Common myeloid progenitor, CD34-positive (primary cell): ENCODE data around the gene TIMMDC1.

Source experiments
- CTCF ChIA-PET: fragments of 350-600 bp; sonication (Branson Sonifier 250); formaldehyde crosslinking; loops from one replicate; lab custom pipeline; 2021; ENCODE audit warnings: antibody characterized with exemption; lab: Charles Lee
- POLR2A ChIA-PET: fragments of 350-600 bp; sonication (Branson Sonifier 250); formaldehyde crosslinking; loops from one replicate; lab custom pipeline; 2021; ENCODE audit warnings: antibody characterized with exemption; lab: Charles Lee
- DNase-seq, 3 donors: peaks; one replicate each; pipeline versions ENCODE4 v3.0.0 to v3.0.0-alpha.2; 2013
- H3K27ac ChIP-seq, 2 experiments: 1 replicate in 1 of 2; 2 replicates in 1 of 2; pipeline ENCODE4 v1.7.0; 2013; ENCODE audit warnings: inconsistent platforms in 2 of 2, low read length in 2 of 2, mild to moderate bottlenecking in 2 of 2, low read depth in 1 of 2, moderate library complexity in 1 of 2; ENCODE audit not compliant: severe bottlenecking in 2 of 2, insufficient read depth in 1 of 2, poor library complexity in 1 of 2
- H3K27me3 ChIP-seq, 5 experiments: replicated peaks in 2 of 5; 1 replicate in 3 of 5; 2 replicates in 2 of 5; pipeline versions ENCODE4 v1.6.1 to v1.7.0; 2013; ENCODE audit warnings: low read length in 4 of 5, mild to moderate bottlenecking in 2 of 5, moderate library complexity in 2 of 5, inconsistent platforms in 1 of 5; ENCODE audit not compliant: insufficient read depth in 5 of 5, control insufficient read depth in 4 of 5
- H3K36me3 ChIP-seq, 4 experiments: 1 replicate in 2 of 4; 2 replicates in 2 of 4; pipeline versions ENCODE4 v1.6.1 to v1.7.0; 2013; ENCODE audit warnings: low read length in 3 of 4, control low read depth in 1 of 4, mild to moderate bottlenecking in 1 of 4; ENCODE audit not compliant: control insufficient read depth in 4 of 4, insufficient read depth in 4 of 4
- H3K4me1 ChIP-seq, 4 experiments: 1 replicate in 3 of 4; 2 replicates in 1 of 4; pipeline versions ENCODE4 v1.6.1 to v1.7.1; 2013; ENCODE audit warnings: low read length in 3 of 4, mild to moderate bottlenecking in 3 of 4, control low read depth in 1 of 4, inconsistent platforms in 1 of 4, moderate library complexity in 1 of 4; ENCODE audit not compliant: control insufficient read depth in 4 of 4, insufficient read depth in 4 of 4; ENCODE audit errors: control extremely low read depth in 1 of 4
- H3K4me3 ChIP-seq, 7 experiments: 1 replicate in 4 of 7; 2 replicates in 3 of 7; pipeline versions ENCODE4 v1.5.1 to v1.7.0; 2013; ENCODE audit warnings: mild to moderate bottlenecking in 7 of 7, low read length in 6 of 7, moderate library complexity in 6 of 7, inconsistent platforms in 2 of 7, low read depth in 2 of 7, control low read depth in 1 of 7; ENCODE audit not compliant: insufficient read depth in 4 of 7, control insufficient read depth in 1 of 7; ENCODE audit errors: extremely low read depth in 1 of 7
- H3K9me3 ChIP-seq, 5 experiments: 1 replicate in 4 of 5; 2 replicates in 1 of 5; pipeline versions ENCODE4 v1.6.1 to v1.7.1; 2013; ENCODE audit warnings: low read length in 4 of 5, mild to moderate bottlenecking in 2 of 5, inconsistent platforms in 1 of 5, low read depth in 1 of 5, moderate library complexity in 1 of 5; ENCODE audit not compliant: control insufficient read depth in 4 of 5, insufficient read depth in 2 of 5; ENCODE audit errors: control extremely low read depth in 1 of 5
- WGBS: methylation state at CpG from one replicate; pipeline ENCODE4 v1.1.5; 2013; ENCODE audit not compliant: insufficient coverage; 5-methylcytosine and 5-hydroxymethylcytosine counted together

Gene TIMMDC1

GRCh38 chr3:119508172-119508845, 10.0 kb downstream of the TIMMDC1 start:
- H3K4me3 ChIP-seq = peak overlapping the region in 2 of 7 experiments; percentile 34 to 42
- H3K4me1 ChIP-seq = peaks cover 11 to 29% (median 21%) of the 10 kb centered on the region in 4 experiments
- WGBS = 0% methylated on average over 1 of the region's 1 CpG
- H3K27ac ChIP-seq = peak overlapping the region; percentile 84 to 85
- ChIA-PET CTCF (interaction anchor here (0.6 to 1.0 kb wide), 2 partner anchors 10 to 1210 kb away, joined by 3 read pairs; no protein-coding TSS in a partner anchor), POLR2A (interaction anchor here (1.2 kb wide), 1 partner anchor 10 kb away, joined by 10 read pairs; the partner anchor contains the start of gene TIMMDC1)
- DNase-seq = peak; percentile 63 to 92 (median 85)
- H3K36me3 ChIP-seq = peaks cover 8 to 57% (median 18%) of the 10 kb centered on the region in 4 experiments
- no peaks in the 10 kb centered on the region for H3K9me3 ChIP-seq
- no peaks in the 10 kb centered on the region for H3K27me3 ChIP-seq

GRCh38 chr3:119510690-119511089, 12.3 kb downstream of the TIMMDC1 start:
- DNase-seq = no peak
- ChIA-PET CTCF (no interaction called here), POLR2A (no interaction called here)
- no peak overlapping the region for H3K4me3 ChIP-seq
- peaks cover 19 to 65% (median 24%) of the 10 kb centered on the region in 4 experiments for H3K36me3 ChIP-seq
- peaks cover 11 to 29% (median 21%) of the 10 kb centered on the region in 4 experiments for H3K4me1 ChIP-seq
- no peak overlapping the region for H3K27ac ChIP-seq
- no peaks in the 10 kb centered on the region for H3K27me3 ChIP-seq
- H3K9me3 ChIP-seq = no peaks in the 10 kb centered on the region

- H3K27me3 ChIP-seq = no peaks in the 10 kb centered on the region
- peaks cover 39 to 68% (median 52%) of the 10 kb centered on the region in 4 experiments for H3K36me3 ChIP-seq
- H3K9me3 ChIP-seq = peaks cover 0 to 16% (median 3%) of the 10 kb centered on the region in 5 experiments
- POLR2A ChIA-PET = no interaction called here
- H3K4me1 ChIP-seq = no peaks in the 10 kb centered on the region
- WGBS = 100% methylated on average over 1 of the region's 2 CpGs
- no peak for DNase-seq
- CTCF ChIA-PET = no interaction called here
- H3K4me3 ChIP-seq = no peak overlapping the region
- no peak overlapping the region for H3K27ac ChIP-seq
These were observed 16.3 kb downstream of the TIMMDC1 start for GRCh38 chr3:119514637-119515036.

GRCh38 chr3:119517112-119517511, 18.8 kb downstream of the TIMMDC1 start:
- Histone ChIP-seq H3K9me3 (peaks cover 0 to 24% (median 5%) of the 10 kb centered on the region in 5 experiments), H3K27me3 (no peaks in the 10 kb centered on the region), H3K27ac (no peak overlapping the region), H3K4me1 (no peaks in the 10 kb centered on the region), H3K36me3 (peaks cover 49 to 90% (median 57%) of the 10 kb centered on the region in 4 experiments), H3K4me3 (no peak overlapping the region)
- DNase-seq = no peak
- CTCF ChIA-PET = interaction anchor here (0.6 kb wide), 1 partner anchor 9 kb away, joined by 3 read pairs; no protein-coding TSS in a partner anchor
- POLR2A ChIA-PET = no interaction called here
- no CpG with 5 or more reads among the region's 2 CpGs for WGBS

- Histone ChIP-seq H3K4me3 (no peak overlapping the region), H3K27ac (no peak overlapping the region), H3K27me3 (no peaks in the 10 kb centered on the region), H3K36me3 (peaks cover 47 to 88% (median 57%) of the 10 kb centered on the region in 4 experiments), H3K4me1 (no peaks in the 10 kb centered on the region), H3K9me3 (peaks cover 0 to 24% (median 5%) of the 10 kb centered on the region in 5 experiments)
- WGBS = no CpG with 5 or more reads among the region's 1 CpG
- CTCF ChIA-PET = interaction anchor here (0.6 kb wide), 2 partner anchors 10 to 180 kb away, joined by 3 read pairs; no protein-coding TSS in a partner anchor
- no peak for DNase-seq
- POLR2A ChIA-PET = no interaction called here
These were observed 19.7 kb downstream of the TIMMDC1 start for GRCh38 chr3:119518026-119518425.

GRCh38 chr3:119524931-119525662, 26.8 kb downstream of the TIMMDC1 start:
- Histone ChIP-seq H3K36me3 (peaks cover 7 to 36% (median 23%) of the 10 kb centered on the region in 4 experiments), H3K4me1 (peaks cover 0 to 3% (median 0%) of the 10 kb centered on the region in 4 experiments), H3K27ac (no peak overlapping the region), H3K4me3 (peak overlapping the region in 1 of 7 experiments; percentile 2), H3K9me3 (peaks cover 0 to 8% (median 0%) of the 10 kb centered on the region in 5 experiments), H3K27me3 (no peaks in the 10 kb centered on the region)
- ChIA-PET CTCF (interaction anchor here (0.6 to 2.5 kb wide), 7 partner anchors 8 to 156 kb away, joined by 3 to 17 read pairs (median 3); partner anchors contain the start of genes CD80 and TMEM39A), POLR2A (no interaction called here)
- peak; percentile 47 to 57 (median 56) for DNase-seq
- WGBS = no CpG with 5 or more reads among the region's 4 CpGs
